PFSK-1 (cell line): Measurements from ENCODE around the gene LRRC27.

Source experiments
- FOXP2 ChIP-seq: optimal IDR thresholded peaks from 2 replicates; pipeline ENCODE3; 2011; ENCODE audit warnings: borderline replicate concordance, control low read depth, inconsistent platforms; ENCODE audit not compliant: insufficient read depth; ENCODE audit errors: extremely low read length, extremely low read depth
- POLR2AphosphoS5 ChIP-seq: IDR thresholded peaks from 2 replicates; pipeline ENCODE4 v1.6.1; 2012; ENCODE audit warnings: low read depth, mild to moderate bottlenecking, control low read depth, low read length, moderate library complexity
- REST ChIP-seq, 2 experiments: IDR thresholded peaks; 2 replicates each; pipeline versions ENCODE4 v1.6.1 to v1.8.0; 2011 to 2012; ENCODE audit warnings: low read depth in 2 of 2, low read length in 2 of 2, control low read depth in 1 of 2, inconsistent platforms in 1 of 2, mild to moderate bottlenecking in 1 of 2, moderate library complexity in 1 of 2; ENCODE audit not compliant: insufficient read depth in 1 of 2
- SIN3A ChIP-seq: IDR thresholded peaks from 2 replicates; pipeline ENCODE4 v1.6.1; 2012; ENCODE audit warnings: mild to moderate bottlenecking, low read length, moderate library complexity, borderline replicate concordance; ENCODE audit not compliant: insufficient read depth
- TAF1 ChIP-seq: IDR thresholded peaks from 2 replicates; pipeline ENCODE4 v1.6.1; 2012; ENCODE audit warnings: low read length, control low read depth, borderline replicate concordance; ENCODE audit not compliant: insufficient read depth

LRRC27 gene

GRCh38 chr10:132326344-132326889 lies 5.6 kb upstream of the LRRC27 start:
- TF ChIP-seq POLR2AphosphoS5: no peak
- TF ChIP-seq SIN3A: no peak
- no peak for TF ChIP-seq FOXP2
- no peak for TF ChIP-seq REST (IDR thresholded peaks at IDR 0.05; ENCODE audit: insufficient read depth in 1 of 2, low read depth in 2 of 2, low read length in 2 of 2)

GRCh38 chr10:132326925-132327324 lies 5.1 kb upstream of the LRRC27 start:
- TF ChIP-seq SIN3A (no peak), FOXP2 (no peak), POLR2AphosphoS5 (no peak), TAF1 (no peak), REST (IDR thresholded peaks at IDR 0.05; ENCODE audit: insufficient read depth in 1 of 2, low read depth in 2 of 2, low read length in 2 of 2) (no peak)

- TF ChIP-seq FOXP2 (no peak), SIN3A (no peak), REST (IDR thresholded peaks at IDR 0.05; ENCODE audit: insufficient read depth in 1 of 2, low read depth in 2 of 2, low read length in 2 of 2) (no peak), TAF1 (no peak), POLR2AphosphoS5 (no peak)
Observed at GRCh38 chr10:132328106-132328505, 3.9 kb upstream of the LRRC27 start.

- no peak for TF ChIP-seq POLR2AphosphoS5
- TF ChIP-seq FOXP2: no peak
- TF ChIP-seq SIN3A: no peak
- TF ChIP-seq TAF1: no peak
- TF ChIP-seq REST (IDR thresholded peaks at IDR 0.05; ENCODE audit: insufficient read depth in 1 of 2, low read depth in 2 of 2, low read length in 2 of 2): no peak
Observed at GRCh38 chr10:132328738-132329137, 3.3 kb upstream of the LRRC27 start.
